Mucosa of descending colon (tissue), 3 donors: ENCODE data around the gene BAIAP2. TPM values are rescaled to one million over a fixed set of nuclear protein-coding genes. Genes with fewer than 3 reads are reported as not detected.
A peak's percentile ranks its signal among the peaks of the same experiment; 100 is the strongest.

Experiments
- ATAC-seq: fragments of 200-7000 bp; cut with Tn5 transposase; one replicate; pipeline ENCODE4 v1.9.1; 2020; ENCODE audit warnings: mild to moderate bottlenecking, moderate library complexity
- DNase-seq, 3 donors: peaks; one replicate each; pipeline ENCODE4 v3.0.0-alpha.2; 2020
- H3K36me3 ChIP-seq: fragments of 200-600 bp; one replicate; pipeline ENCODE4 v1.8.0; 2021; ENCODE audit warnings: low read depth, mild to moderate bottlenecking
- H3K4me1 ChIP-seq: fragments of 200-600 bp; one replicate; pipeline ENCODE4 v1.8.0; 2021; ENCODE audit warnings: low read depth, mild to moderate bottlenecking
- H3K4me3 ChIP-seq: fragments of 200-600 bp; one replicate; pipeline ENCODE4 v1.8.0; 2021; ENCODE audit warnings: mild to moderate bottlenecking
- H3K9me3 ChIP-seq: fragments of 200-600 bp; one replicate; pipeline ENCODE4 v1.8.0; 2021; ENCODE audit warnings: mild to moderate bottlenecking
- intact Hi-C, 2 donors: fragments of 100-400 bp; cut with DNase I in 1 of 2; cut with micrococcal nuclease in 1 of 2; formaldehyde crosslinking; loops; one replicate each; pipeline versions ENCODE4 v1.11.0 to v1.11.1; 2022; cut with DNase I, micrococcal nuclease
- total RNA-seq, 3 donors: library from RNA; stranded (reverse); fragmentation: NEBNext Ultra II Directional in 2 of 3; extraction: Animal tissue kit (Norgen Biotek cat#: 25700) in 2 of 3; gene quantifications; one replicate each; pipeline versions ENCODE4 v1.2.1 to v1.2.4, GENCODE V29; 2021 to 2023
- TF ChIP-seq, protein P1 (sequence below): fragments of 200-600 bp; IDR thresholded peaks from one replicate; pipeline ENCODE4 v1.8.0; 2022; ENCODE audit warnings: antibody characterized with exemption, mild to moderate bottlenecking
- donor health status: DM: no; HTN: no; CAD: no; lungs with moderate emphysema.
- donor health status: DM: no; HTN: no; CAD: no.
- donor health status: DM: no; HTN: yes; CAD: no.

BAIAP2 gene
- total RNA-seq, 3 donors from 2014 or later: 11.6 to 76.7 (median 19.4) TPM

DNA sequence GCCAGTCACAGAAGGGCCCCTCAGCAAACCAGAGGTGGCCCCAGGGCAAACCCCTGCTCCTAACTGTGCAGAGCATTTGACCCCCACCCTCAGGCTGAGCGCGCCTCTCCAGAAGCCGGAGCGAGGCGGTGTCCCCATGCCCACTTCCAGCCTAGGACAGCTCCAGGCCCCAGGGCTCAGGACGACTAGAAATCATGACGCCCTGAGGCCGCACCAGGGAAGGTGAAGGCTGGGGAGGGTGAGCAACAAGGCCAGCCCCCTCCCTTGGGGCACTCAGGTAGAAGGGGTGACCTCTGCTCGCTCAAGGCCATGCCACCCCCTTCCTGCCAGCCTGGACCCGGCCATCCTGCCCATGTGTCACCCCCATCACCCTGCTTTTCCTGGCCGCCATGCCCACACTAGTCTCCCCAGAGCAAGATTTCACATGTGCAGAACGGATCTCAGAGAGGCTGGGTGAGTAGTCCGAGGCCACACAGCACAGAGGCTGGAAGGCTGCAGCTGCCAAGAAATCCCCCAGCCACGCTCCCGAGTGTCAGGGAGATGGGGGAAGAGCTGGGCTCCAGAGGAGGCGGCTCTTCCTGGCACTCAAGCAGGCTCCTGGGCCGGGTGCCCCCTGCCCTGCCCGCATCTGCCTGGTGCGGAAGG is 128.2 kb downstream of the BAIAP2 start:
- TF ChIP-seq, protein P1, sequence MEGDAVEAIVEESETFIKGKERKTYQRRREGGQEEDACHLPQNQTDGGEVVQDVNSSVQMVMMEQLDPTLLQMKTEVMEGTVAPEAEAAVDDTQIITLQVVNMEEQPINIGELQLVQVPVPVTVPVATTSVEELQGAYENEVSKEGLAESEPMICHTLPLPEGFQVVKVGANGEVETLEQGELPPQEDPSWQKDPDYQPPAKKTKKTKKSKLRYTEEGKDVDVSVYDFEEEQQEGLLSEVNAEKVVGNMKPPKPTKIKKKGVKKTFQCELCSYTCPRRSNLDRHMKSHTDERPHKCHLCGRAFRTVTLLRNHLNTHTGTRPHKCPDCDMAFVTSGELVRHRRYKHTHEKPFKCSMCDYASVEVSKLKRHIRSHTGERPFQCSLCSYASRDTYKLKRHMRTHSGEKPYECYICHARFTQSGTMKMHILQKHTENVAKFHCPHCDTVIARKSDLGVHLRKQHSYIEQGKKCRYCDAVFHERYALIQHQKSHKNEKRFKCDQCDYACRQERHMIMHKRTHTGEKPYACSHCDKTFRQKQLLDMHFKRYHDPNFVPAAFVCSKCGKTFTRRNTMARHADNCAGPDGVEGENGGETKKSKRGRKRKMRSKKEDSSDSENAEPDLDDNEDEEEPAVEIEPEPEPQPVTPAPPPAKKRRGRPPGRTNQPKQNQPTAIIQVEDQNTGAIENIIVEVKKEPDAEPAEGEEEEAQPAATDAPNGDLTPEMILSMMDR: no peak
- Histone ChIP-seq H3K4me3 (no peak overlapping the region), H3K36me3 (no peaks in the 10 kb centered on the region), H3K9me3 (no peaks in the 10 kb centered on the region), H3K4me1 (no peaks in the 10 kb centered on the region)
- intact Hi-C loops: no loop called here
- DNase-seq: no peak
- no peak for ATAC-seq

DNA sequence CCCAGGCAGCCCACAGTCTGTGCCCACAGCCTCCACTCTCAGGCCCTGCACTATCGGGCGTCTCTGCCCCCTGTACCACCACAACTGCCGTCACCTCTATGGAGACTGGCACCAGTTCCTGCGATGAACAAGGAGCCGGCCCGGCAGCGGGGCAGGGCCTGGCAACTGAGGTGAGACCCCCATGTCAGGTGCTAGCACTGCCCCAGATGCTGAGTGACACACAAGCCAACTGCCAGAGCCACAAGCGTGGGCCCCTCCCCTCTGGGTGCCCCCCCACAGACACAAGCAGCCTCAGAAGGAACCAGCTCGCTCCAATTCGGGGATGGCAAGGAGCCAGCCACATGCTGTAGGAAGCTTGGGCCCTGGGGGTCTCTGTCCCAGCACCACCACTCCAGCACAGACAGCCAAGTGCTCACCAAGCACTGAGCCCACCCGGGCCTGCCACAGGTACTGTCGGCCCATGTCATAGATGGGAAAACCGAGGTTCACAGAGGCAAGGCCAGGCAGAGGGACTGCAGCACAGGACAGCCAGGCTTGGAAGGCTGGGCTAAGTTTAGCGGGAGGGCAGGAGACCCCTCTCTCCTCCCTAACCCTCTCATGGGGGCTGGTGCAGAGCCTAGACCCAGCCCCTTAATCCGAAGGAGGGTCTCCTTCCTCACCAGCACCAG is 128.9 kb downstream of the BAIAP2 start:
- TF ChIP-seq, protein P1: no peak
- intact Hi-C loops: no loop called here
- Histone ChIP-seq H3K4me1 (no peaks in the 10 kb centered on the region), H3K4me3 (no peak overlapping the region), H3K36me3 (no peaks in the 10 kb centered on the region), H3K9me3 (no peaks in the 10 kb centered on the region)
- ATAC-seq (no peak), DNase-seq (no peak)

DNA sequence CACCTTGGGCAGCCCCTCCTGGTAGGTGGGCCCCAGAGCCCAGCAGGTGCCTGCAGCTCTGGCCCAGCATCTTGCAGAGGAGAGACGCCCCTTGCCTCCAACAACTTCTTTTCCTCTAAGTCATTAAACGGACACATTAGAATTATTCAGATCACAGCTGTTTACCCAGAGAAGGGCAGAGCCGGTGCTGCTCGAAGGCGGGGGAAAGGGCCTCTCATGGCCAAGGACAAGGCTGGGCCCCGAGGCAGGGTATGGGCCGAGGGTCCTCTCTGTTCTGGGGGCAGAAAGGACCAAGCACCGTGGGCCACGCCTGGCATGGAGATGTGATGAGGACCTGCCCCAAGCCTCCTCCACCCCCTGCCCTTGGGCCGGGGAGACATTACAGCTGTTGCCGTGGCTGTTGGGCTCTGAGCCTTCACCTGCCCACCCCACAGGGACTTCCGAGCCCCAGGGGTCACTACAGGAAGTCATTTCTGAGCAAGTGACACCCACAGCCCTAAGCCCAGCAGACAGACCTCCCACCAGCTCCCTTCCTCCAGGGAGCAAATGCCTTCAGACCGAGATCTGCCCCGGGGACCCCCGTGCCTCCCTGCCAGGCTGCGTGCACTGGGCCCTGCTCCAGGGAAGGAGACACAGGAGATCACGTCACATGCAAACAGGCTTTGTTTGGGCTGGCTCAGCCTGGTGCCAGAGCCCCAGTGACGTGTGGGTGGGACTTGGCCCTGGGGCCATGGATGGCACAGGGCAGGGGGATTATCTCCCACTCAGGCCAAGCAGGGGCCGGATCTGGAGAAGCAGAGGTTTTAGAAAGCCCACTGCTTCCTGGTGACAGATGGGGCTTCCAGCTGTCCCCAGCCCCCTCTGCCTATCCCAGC is 129.7 kb downstream of the BAIAP2 start:
- Histone ChIP-seq H3K36me3 (no peaks in the 10 kb centered on the region), H3K9me3 (no peaks in the 10 kb centered on the region), H3K4me1 (no peaks in the 10 kb centered on the region), H3K4me3 (no peak overlapping the region)
- TF ChIP-seq, protein P1: no peak
- intact Hi-C loops: no loop called here
- ATAC-seq: no peak
- DNase-seq: peak in 1 of 3 donors; percentile 40

DNA sequence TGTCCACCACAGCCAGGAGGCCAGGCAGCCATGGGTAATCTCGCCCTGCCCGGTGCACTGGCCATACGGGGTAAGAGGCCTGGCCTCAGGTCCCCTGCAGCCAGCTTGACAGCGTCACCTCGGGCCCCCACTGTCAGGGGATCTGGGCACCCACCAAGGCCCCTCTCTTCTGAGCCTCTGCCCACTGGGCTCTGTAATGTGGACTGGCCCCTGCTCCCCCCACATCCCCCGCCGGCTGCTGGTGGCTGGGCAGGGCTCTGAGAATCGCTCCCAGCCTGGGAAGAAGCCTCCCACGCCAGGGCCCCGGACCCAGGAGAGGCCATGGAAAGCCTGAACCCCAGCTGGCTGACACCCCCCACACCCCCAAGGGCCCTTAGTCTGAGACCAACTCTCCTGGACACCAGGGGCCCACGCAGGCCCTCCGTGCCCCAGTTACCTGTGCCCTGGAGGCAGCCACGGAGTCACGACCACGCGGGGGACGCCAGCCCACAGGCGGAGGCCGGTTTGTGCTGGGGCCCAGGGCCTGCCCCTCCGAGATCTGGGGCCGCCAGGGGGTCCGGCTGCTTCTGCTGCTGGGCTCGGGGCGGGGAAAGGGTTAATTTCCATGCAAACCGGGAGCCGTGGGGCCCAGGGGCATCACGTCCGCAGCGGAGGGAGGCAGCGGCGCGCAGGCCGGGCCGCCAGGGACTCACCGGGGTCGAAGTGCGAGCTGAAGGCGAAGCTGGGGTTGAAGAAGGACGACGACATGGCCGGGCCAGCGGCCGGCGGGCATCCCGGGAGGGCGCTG is 130.5 kb downstream of the BAIAP2 start, which contains the start of gene PVALEF:
PVALEF (plus strand) TSS at position 262 of the 787 bp plus-strand sequence. CDS start 15,720 bp downstream, outside the sequence.
- DNase-seq: peak in 1 of 3 donors; percentile 41
- intact Hi-C loops: no loop called here

More for the DNA sequence above, 130.5 kb downstream of the BAIAP2 start, which contains the start of gene PVALEF:
- H3K36me3 ChIP-seq: no peaks in the 10 kb centered on the region
- no peaks in the 10 kb centered on the region for H3K4me1 ChIP-seq
- peak; percentile 12 for ATAC-seq
- H3K4me3 ChIP-seq: no peak within 1 kb of the TSS
- TF ChIP-seq, protein P1: no peak
- H3K9me3 ChIP-seq: no peaks in the 10 kb centered on the region
